Mesothelial cell of epicardium (in vitro differentiated cells): ENCODE results near the gene EEFSEC. TPM values are rescaled to one million over a fixed set of nuclear protein-coding genes. Genes with fewer than 3 reads are reported as not detected.

Source experiments
- DNase-seq, 2 experiments: peaks; one replicate each; pipeline ENCODE4 v3.0.0; 2021; ENCODE audit warnings: low spot score in 2 of 2; ENCODE audit not compliant: unreplicated experiment in 2 of 2
- H3K27ac Mint-ChIP-seq: 2 replicates; pipeline ENCODE4 v1.8.0; 2021; ENCODE audit warnings: mixed read lengths
- H3K27me3 Mint-ChIP-seq: 2 replicates; pipeline ENCODE4 v1.8.0; 2021; ENCODE audit warnings: low read depth, mixed read lengths
- H3K36me3 Mint-ChIP-seq: 2 replicates; pipeline ENCODE4 v1.8.0; 2021; ENCODE audit warnings: mixed read lengths
- H3K4me1 Mint-ChIP-seq: 2 replicates; pipeline ENCODE4 v1.8.0; 2021; ENCODE audit warnings: mixed read lengths
- H3K4me3 Mint-ChIP-seq: 2 replicates; pipeline ENCODE4 v1.8.0; 2021; ENCODE audit warnings: mild to moderate bottlenecking, moderate library complexity, mixed read lengths
- H3K9me3 Mint-ChIP-seq: 2 replicates; pipeline ENCODE4 v1.8.0; 2021; ENCODE audit warnings: mixed read lengths
- CTCF ChIP-seq: fragments of 200-600 bp; sonication (generic); IDR thresholded peaks from one replicate; pipeline ENCODE4 v1.5.0; 2021; ENCODE audit warnings: antibody characterized with exemption; ENCODE audit not compliant: unreplicated experiment
- total RNA-seq: library from RNA; stranded (reverse); gene quantifications from 3 replicates; pipeline ENCODE4 v1.2.1, GENCODE V29; 2021

The EEFSEC gene
- total RNA-seq, 1 donor from 2014 or later: 19.4 TPM

GRCh38 chr3:128424508-128425069 lies 271.3 kb downstream of the EEFSEC start:
- Mint-ChIP-seq H3K4me3 (no peak overlapping the region), H3K9me3 (no peaks in the 10 kb centered on the region), H3K27me3 (peaks cover 2% of the 10 kb centered on the region), H3K36me3 (no peaks in the 10 kb centered on the region), H3K27ac (peak overlapping the region; percentile 81), H3K4me1 (peaks cover 53% of the 10 kb centered on the region)
- TF ChIP-seq CTCF: no peak
- no peak for DNase-seq

- no peak for TF ChIP-seq CTCF
- no peak for DNase-seq
- H3K27ac Mint-ChIP-seq: peak overlapping the region; percentile 81
- peaks cover 2% of the 10 kb centered on the region for H3K27me3 Mint-ChIP-seq
- H3K36me3 Mint-ChIP-seq: no peaks in the 10 kb centered on the region
- no peaks in the 10 kb centered on the region for H3K9me3 Mint-ChIP-seq
- H3K4me1 Mint-ChIP-seq: peaks cover 47% of the 10 kb centered on the region
- H3K4me3 Mint-ChIP-seq: peak overlapping the region; percentile 3
Measured at GRCh38 chr3:128425142-128425845, 272.0 kb downstream of the EEFSEC start.

GRCh38 chr3:128425846-128426127 lies 272.5 kb downstream of the EEFSEC start:
- Mint-ChIP-seq H3K27ac (no peak overlapping the region), H3K36me3 (no peaks in the 10 kb centered on the region), H3K9me3 (no peaks in the 10 kb centered on the region), H3K4me3 (no peak overlapping the region), H3K27me3 (peaks cover 5% of the 10 kb centered on the region), H3K4me1 (peaks cover 46% of the 10 kb centered on the region)
- no peak for TF ChIP-seq CTCF
- no peak for DNase-seq

GRCh38 chr3:128426128-128426921 lies 273.0 kb downstream of the EEFSEC start:
- peak; percentile 76 for TF ChIP-seq CTCF
- peaks cover 43% of the 10 kb centered on the region for H3K4me1 Mint-ChIP-seq
- H3K4me3 Mint-ChIP-seq: no peak overlapping the region
- no peaks in the 10 kb centered on the region for H3K36me3 Mint-ChIP-seq
- DNase-seq: peak in 1 of 2 experiments; percentile 85
- peaks cover 5% of the 10 kb centered on the region for H3K27me3 Mint-ChIP-seq
- H3K9me3 Mint-ChIP-seq: no peaks in the 10 kb centered on the region
- H3K27ac Mint-ChIP-seq: no peak overlapping the region

- Mint-ChIP-seq H3K9me3 (no peaks in the 10 kb centered on the region), H3K4me1 (peaks cover 41% of the 10 kb centered on the region), H3K27me3 (peaks cover 14% of the 10 kb centered on the region), H3K36me3 (no peaks in the 10 kb centered on the region), H3K27ac (no peak overlapping the region), H3K4me3 (no peak overlapping the region)
- no peak for DNase-seq
- TF ChIP-seq CTCF: no peak
Measured at GRCh38 chr3:128427175-128427857, 274.0 kb downstream of the EEFSEC start.
